ENCODE measurements around the gene OR10T2. TPM values are rescaled to one million over a fixed set of nuclear protein-coding genes. Genes with fewer than 3 reads are reported as not detected.

OR10T2 gene
- total RNA-seq, 2 donors from 2014 or later: not detected

Other genes with a start within 250 kb of the OR10T2 start
- not detected for gene CD1D, start 218.6 kb downstream of the OR10T2 start, total RNA-seq
- gene CD1A, start 145.0 kb downstream of the OR10T2 start, total RNA-seq: not detected
- gene CD1C, start 109.5 kb downstream of the OR10T2 start, total RNA-seq: not detected
- gene CD1B, start 67.9 kb downstream of the OR10T2 start, total RNA-seq: not detected
- gene CD1E, start 45.6 kb downstream of the OR10T2 start, total RNA-seq: not detected
- not detected for gene OR10K2, start 26.8 kb upstream of the OR10T2 start, total RNA-seq
- not detected for gene OR10K1, start 62.4 kb upstream of the OR10T2 start, total RNA-seq
- gene OR10R2, start 72.8 kb upstream of the OR10T2 start, total RNA-seq: not detected
- gene OR6Y1, start 154.9 kb upstream of the OR10T2 start, total RNA-seq: not detected
- gene OR6P1, start 171.1 kb upstream of the OR10T2 start, total RNA-seq: not detected
- gene OR10X1, start 180.4 kb upstream of the OR10T2 start, total RNA-seq: not detected
- gene OR10Z1, start 205.8 kb upstream of the OR10T2 start, total RNA-seq: not detected